H1 (cell line): ENCODE results near the gene ENTREP1. TPM values are rescaled to one million over a fixed set of nuclear protein-coding genes. Genes with fewer than 3 reads are reported as not detected.

Source experiments
- CTCF ChIA-PET: fragments of 300-600 bp; sonication (Branson Sonifier 250); formaldehyde crosslinking; loops from one replicate; lab custom pipeline; 2021; ENCODE audit not compliant: partially characterized antibody; lab: Charles Lee
- POLR2A ChIA-PET: fragments of 300-600 bp; sonication (Branson Sonifier 250); formaldehyde crosslinking; loops from one replicate; lab custom pipeline; 2021; ENCODE audit warnings: inconsistent platforms; ENCODE audit not compliant: partially characterized antibody; lab: Charles Lee
- DNase-seq, 2 experiments: peaks; one replicate each; pipeline versions ENCODE4 v3.0.0 to v3.0.0-alpha.2; 2010 to 2022; ENCODE audit warnings: low spot score in 2 of 2, low read depth in 1 of 2, mixed read lengths in 1 of 2
- FAIRE-seq: peaks from 2 replicates; lab custom pipeline; 2011; peaks lifted over from hg19 to GRCh38; lab: Jason Lieb, UNC
- H2AFZ ChIP-seq: 2 replicates; pipeline ENCODE4 v1.8.1; 2012; ENCODE audit warnings: low read length, inconsistent platforms
- H2AK5ac ChIP-seq: 2 replicates; pipeline ENCODE4 v1.6.1; 2013; ENCODE audit warnings: low read depth, low read length
- H2BK120ac ChIP-seq: replicated peaks from 2 replicates; pipeline ENCODE3; 2013; ENCODE audit warnings: low read depth, low read length, inconsistent platforms
- H2BK12ac ChIP-seq: 2 replicates; pipeline ENCODE4 v1.6.1; 2013; ENCODE audit warnings: low read depth, low read length
- H2BK15ac ChIP-seq: 2 replicates; pipeline ENCODE4 v1.6.1; 2013; ENCODE audit warnings: low read length
- H2BK20ac ChIP-seq: 2 replicates; pipeline ENCODE4 v1.6.1; 2013; ENCODE audit warnings: low read length
- H2BK5ac ChIP-seq: 2 replicates; pipeline ENCODE4 v1.6.1; 2013; ENCODE audit warnings: low read depth, low read length
- H3K14ac ChIP-seq: 2 replicates; pipeline ENCODE4 v1.6.1; 2013; ENCODE audit warnings: inconsistent platforms; ENCODE audit not compliant: insufficient read length
- H3K18ac ChIP-seq: 2 replicates; pipeline ENCODE4 v1.6.1; 2013; ENCODE audit warnings: low read length; ENCODE audit errors: extremely low read depth
- H3K23ac ChIP-seq: 2 replicates; pipeline ENCODE4 v1.6.1; 2013; ENCODE audit warnings: inconsistent platforms; ENCODE audit not compliant: insufficient read length
- H3K23me2 ChIP-seq: 2 replicates; pipeline ENCODE4 v1.6.1; 2013; ENCODE audit warnings: low read depth, low read length
- H3K27ac ChIP-seq: 2 replicates; pipeline ENCODE4 v1.6.1; 2011; ENCODE audit warnings: low read depth, low read length, inconsistent platforms
- H3K27me3 ChIP-seq, 4 experiments: replicated peaks in 1 of 4; 1 replicate in 1 of 4; 2 replicates in 3 of 4; pipeline versions ENCODE4 v1.6.1 to v1.8.1; 2011 to 2013; ENCODE audit warnings: low read length in 3 of 4, mild to moderate bottlenecking in 3 of 4, inconsistent platforms in 2 of 4, mixed read lengths in 2 of 4, moderate library complexity in 1 of 4; ENCODE audit not compliant: control insufficient read depth in 3 of 4, insufficient read depth in 3 of 4; ENCODE audit errors: extremely low read depth in 1 of 4
- H3K36me3 ChIP-seq, 4 experiments: 2 replicates each; pipeline versions ENCODE4 v1.6.1 to v1.8.1; 2011 to 2013; ENCODE audit warnings: mild to moderate bottlenecking in 4 of 4, low read length in 3 of 4, moderate library complexity in 2 of 4, control low read depth in 1 of 4, inconsistent platforms in 1 of 4; ENCODE audit not compliant: insufficient read depth in 4 of 4, control insufficient read depth in 2 of 4
- H3K4ac ChIP-seq: replicated peaks from 2 replicates; pipeline ENCODE3; 2013; ENCODE audit warnings: low read length, low read depth, mixed read lengths, inconsistent platforms; ENCODE audit not compliant: insufficient read length
- H3K4me1 ChIP-seq, 4 experiments: replicated peaks in 1 of 4; 1 replicate in 1 of 4; 2 replicates in 3 of 4; pipeline versions ENCODE4 v1.6.1 to v1.8.1; 2011 to 2013; ENCODE audit warnings: low read length in 3 of 4, inconsistent platforms in 2 of 4, mixed read lengths in 1 of 4; ENCODE audit not compliant: insufficient read depth in 4 of 4, control insufficient read depth in 3 of 4
- H3K4me2 ChIP-seq, 2 experiments: 2 replicates each; pipeline versions ENCODE4 v1.6.1 to v1.8.1; 2011 to 2013; ENCODE audit warnings: low read depth in 2 of 2, low read length in 2 of 2, control low read depth in 1 of 2, inconsistent platforms in 1 of 2, mild to moderate bottlenecking in 1 of 2; ENCODE audit not compliant: insufficient read depth in 1 of 2
- H3K4me3 ChIP-seq, 4 experiments: fragments of 200-600, 300-600 bp in 1 of 4; sonication (generic), shearing (Covaris generic), sonication (Bioruptor Twin) in 1 of 4; 2 replicates each; pipeline versions ENCODE4 v1.5.1 to v1.8.1; 2011 to 2016; ENCODE audit warnings: low read length in 4 of 4, low read depth in 3 of 4, control low read depth in 2 of 4, inconsistent platforms in 2 of 4, mild to moderate bottlenecking in 2 of 4, mixed read lengths in 1 of 4, moderate library complexity in 1 of 4; ENCODE audit not compliant: insufficient read depth in 2 of 4; ENCODE audit errors: extremely low read depth in 1 of 4
- H3K56ac ChIP-seq: replicated peaks from 2 replicates; pipeline ENCODE3; 2013; ENCODE audit warnings: low read depth, mild to moderate bottlenecking, mixed read lengths, low read length, inconsistent platforms; ENCODE audit not compliant: insufficient read length
- H3K79me1 ChIP-seq: 2 replicates; pipeline ENCODE4 v1.6.1; 2013; ENCODE audit warnings: low read depth, low read length, control low read depth
- H3K79me2 ChIP-seq, 2 experiments: 2 replicates each; pipeline versions ENCODE4 v1.6.1 to v1.8.1; 2012 to 2013; ENCODE audit warnings: low read length in 2 of 2, mild to moderate bottlenecking in 2 of 2, inconsistent platforms in 1 of 2; ENCODE audit not compliant: insufficient read depth in 2 of 2, control insufficient read depth in 1 of 2
- H3K9ac ChIP-seq, 4 experiments: replicated peaks in 1 of 4; 1 replicate in 1 of 4; 2 replicates in 3 of 4; pipeline versions ENCODE4 v1.6.1 to v1.8.1; 2011 to 2013; ENCODE audit warnings: low read depth in 3 of 4, low read length in 3 of 4, control low read depth in 2 of 4, mild to moderate bottlenecking in 2 of 4, moderate library complexity in 2 of 4, inconsistent platforms in 1 of 4; ENCODE audit errors: extremely low read depth in 1 of 4
- H3K9me3 ChIP-seq, 2 experiments: 2 replicates each; pipeline versions ENCODE4 v1.6.1 to v1.8.1; 2012 to 2013; ENCODE audit warnings: mild to moderate bottlenecking in 2 of 2, moderate library complexity in 2 of 2, control low read depth in 1 of 2, inconsistent platforms in 1 of 2, low read depth in 1 of 2, low read length in 1 of 2, mixed read lengths in 1 of 2; ENCODE audit not compliant: insufficient read depth in 2 of 2
- H4K20me1 ChIP-seq, 2 experiments: replicated peaks in 1 of 2; 2 replicates each; pipeline versions ENCODE3 to v1.8.1; 2011 to 2013; ENCODE audit warnings: inconsistent platforms in 2 of 2, low read length in 2 of 2, mild to moderate bottlenecking in 1 of 2; ENCODE audit not compliant: insufficient read depth in 2 of 2, control insufficient read depth in 1 of 2
- H4K5ac ChIP-seq: 2 replicates; pipeline ENCODE4 v1.6.1; 2013; ENCODE audit warnings: low read length, low read depth, mixed read lengths, inconsistent platforms; ENCODE audit not compliant: insufficient read length
- H4K8ac ChIP-seq: 2 replicates; pipeline ENCODE4 v1.8.0; 2013; ENCODE audit warnings: mild to moderate bottlenecking, moderate library complexity, low read length, inconsistent platforms; ENCODE audit not compliant: insufficient read depth; ENCODE audit errors: extremely low read depth
- H4K91ac ChIP-seq: replicated peaks from 2 replicates; pipeline ENCODE3; 2013; ENCODE audit warnings: low read length, mixed read lengths, inconsistent platforms; ENCODE audit not compliant: insufficient read length
- ATF2 ChIP-seq: IDR thresholded peaks from 2 replicates; pipeline ENCODE4 v1.6.1; 2012; ENCODE audit warnings: low read length, inconsistent platforms
- ATF3 ChIP-seq: IDR thresholded peaks from 2 replicates; pipeline ENCODE4 v1.6.1; 2011; ENCODE audit warnings: low read depth, mild to moderate bottlenecking, low read length; ENCODE audit not compliant: insufficient read depth
- SUZ12 ChIP-seq: fragments of 200-600 bp; sonication (generic); IDR thresholded peaks from 2 replicates; pipeline ENCODE4 v1.6.1; 2012; ENCODE audit warnings: mild to moderate bottlenecking, inconsistent platforms, low read length, moderate library complexity, mixed read lengths
- TEAD4 ChIP-seq: IDR thresholded peaks from 2 replicates; pipeline ENCODE4 v1.6.1; 2012; ENCODE audit warnings: low read depth, low read length, inconsistent platforms, mixed read lengths
- WGBS, 2 experiments: shearing (Covaris generic) in 1 of 2; methylation state at CpG; one replicate each; pipeline versions ENCODE4 v1.1.6 to v1.1.7; 2013 to 2015; ENCODE audit warnings: low lambda C conversion rate in 2 of 2, mixed read lengths in 2 of 2, inconsistent platforms in 1 of 2, low coverage in 1 of 2, missing lambda C conversion rate in 1 of 2; ENCODE audit not compliant: insufficient replicate concordance in 2 of 2, insufficient coverage in 1 of 2, insufficient read length in 1 of 2; ENCODE audit errors: extremely low coverage in 1 of 2, missing lambda C conversion rate in 1 of 2; 5-methylcytosine and 5-hydroxymethylcytosine counted together
- polyA plus RNA-seq, 7 experiments: library from polyadenylated mRNA; depleted of rRNA in 3 of 7; stranded (reverse) in 5 of 7; unstranded in 2 of 7; fragments of >200 nt in 5 of 7; fragments of 200-250 nt in 2 of 7; gene quantifications; 1 replicate in 5 of 7; 2 replicates in 1 of 7; 4 replicates in 1 of 7; pipeline versions ENCODE4 v1.2.1 to v1.2.3, GENCODE V29; 2011 to 2013; ENCODE audit warnings: missing spikeins in 2 of 7, mixed read lengths in 2 of 7
- total RNA-seq: library from RNA; stranded (reverse); fragmentation: NEBNext Ultra II Directional; extraction: Animal tissue kit (Norgen Biotek cat#: 25700); gene quantifications from 2 replicates; pipeline ENCODE4 v1.2.1, GENCODE V29; 2021

The ENTREP1 gene
- total and polyA plus RNA-seq, 2 of the 8 experiments (the other 6 are each of a cell fraction or from before 2014, with no cell fraction given) = 15.3 to 25.0 TPM

- no peak overlapping the region for H4K91ac ChIP-seq
- POLR2A ChIA-PET = interaction anchor here (1.3 kb wide), 1 partner anchor 12 kb away, joined by 3 read pairs; no protein-coding TSS in a partner anchor
- no peak overlapping the region for H3K14ac ChIP-seq
- H3K4me2 ChIP-seq = no peak overlapping the region
- 44% methylated on average over 6 of the region's 6 CpGs; no CpG with 5 or more reads in 1 of the 2 experiments for WGBS, 2 experiments
- H3K27me3 ChIP-seq = no peaks in the 10 kb centered on the region
- no peak overlapping the region for H4K8ac ChIP-seq
- CTCF ChIA-PET = interaction anchor here (1.7 kb wide), 1 partner anchor 27 kb away, joined by 4 read pairs; no protein-coding TSS in a partner anchor
- no peak overlapping the region for H2BK20ac ChIP-seq
- no peak overlapping the region for H2AK5ac ChIP-seq
- no peak overlapping the region for H3K9ac ChIP-seq
- peak; percentile 82 for FAIRE-seq
- peak in 1 of 2 experiments; percentile 53 for DNase-seq
- H2AFZ ChIP-seq = no peak overlapping the region
- H2BK15ac ChIP-seq = no peak overlapping the region
- no peaks in the 10 kb centered on the region for H3K79me1 ChIP-seq
- no peak overlapping the region for H3K4me3 ChIP-seq
- no peaks in the 10 kb centered on the region for H3K79me2 ChIP-seq
- H3K18ac ChIP-seq = no peak overlapping the region
- TF ChIP-seq ATF3 (no peak), ATF2 (0 out of 2 replicates have a peak, but pooled peaks have one; percentile 57), TEAD4 (peak; percentile 86), SUZ12 (no peak)
- TF ChIP-seq, all 59 proteins: peak for 2
- Histone ChIP-seq H3K4me1 (peaks cover 0 to 4% (median under 1%) of the 10 kb centered on the region in 4 experiments; a peak in 2 of 7 replicates), H2BK5ac (peak overlapping the region; percentile 53; the same call in 1 of the 2 replicates), H3K4ac (no peak overlapping the region), H3K23ac (no peak overlapping the region), H2BK120ac (no peak overlapping the region), H2BK12ac (no peak overlapping the region), H3K36me3 (peaks cover 0 to 14% (median under 1%) of the 10 kb centered on the region in 4 experiments; a peak in 3 of 8 replicates), H3K56ac (no peak overlapping the region), H3K9me3 (no peaks in the 10 kb centered on the region), H4K20me1 (no peaks in the 10 kb centered on the region), H3K27ac (no peak overlapping the region), H4K5ac (no peak overlapping the region), H3K23me2 (no peaks in the 10 kb centered on the region)
These were observed 60.6 kb downstream of the ENTREP1 start for GRCh38 chr9:69385581-69386033.
